GM23338 (cell line): ENCODE measurements around the gene GPA33. TPM values are rescaled to one million over a fixed set of nuclear protein-coding genes. Genes with fewer than 3 reads are reported as not detected.

Experiments
- ATAC-seq: fragments of 200-7000 bp; cut with Tn5 transposase; 3 replicates; pipeline ENCODE4 v1.9.1; 2020
- DNase-seq: peaks from one replicate; pipeline ENCODE4 v3.0.0-alpha.2; 2015; ENCODE audit warnings: low spot score
- H2AFZ ChIP-seq: fragments of 200-600 bp; sonication (generic); 2 replicates; pipeline ENCODE4 v1.8.0; 2016; ENCODE audit warnings: antibody characterized with exemption, mild to moderate bottlenecking, moderate library complexity
- H3F3A ChIP-seq: fragments of 200-600 bp; sonication (generic); replicated peaks from 2 replicates; pipeline ENCODE4 v1.8.0; 2017; ENCODE audit warnings: antibody characterized with exemption, mixed run types, low read depth
- H3K27ac ChIP-seq: fragments of 200-600 bp; sonication (generic); 2 replicates; pipeline ENCODE4 v1.6.1; 2016; ENCODE audit warnings: low read depth
- H3K27me3 ChIP-seq: fragments of 200-600 bp; sonication (generic); 2 replicates; pipeline ENCODE4 v1.8.0; 2016; ENCODE audit warnings: mild to moderate bottlenecking, mixed run types, moderate library complexity; ENCODE audit not compliant: insufficient read depth
- H3K36me3 ChIP-seq: fragments of 200-600 bp; sonication (generic); 2 replicates; pipeline ENCODE4 v1.8.0; 2016; ENCODE audit warnings: mild to moderate bottlenecking; ENCODE audit not compliant: insufficient read depth
- H3K4me1 ChIP-seq: fragments of 200-600 bp; sonication (generic); 2 replicates; pipeline ENCODE4 v1.8.0; 2016; ENCODE audit warnings: mild to moderate bottlenecking, moderate library complexity; ENCODE audit not compliant: insufficient read depth
- H3K4me2 ChIP-seq: fragments of 200-600 bp; sonication (generic); 2 replicates; pipeline ENCODE4 v1.7.1; 2017; ENCODE audit warnings: mixed run types
- H3K4me3 ChIP-seq: fragments of 200-600 bp; sonication (generic); 2 replicates; pipeline ENCODE4 v1.6.1; 2016; ENCODE audit warnings: mixed run types
- H3K79me2 ChIP-seq: fragments of 200-600 bp; sonication (generic); replicated peaks from 2 replicates; pipeline ENCODE4 v1.8.0; 2017; ENCODE audit warnings: mild to moderate bottlenecking; ENCODE audit not compliant: insufficient read depth
- H3K9me2 ChIP-seq: fragments of 200-600 bp; sonication (generic); 2 replicates; pipeline ENCODE4 v1.8.0; 2017; ENCODE audit not compliant: insufficient read depth
- H4K20me1 ChIP-seq: fragments of 200-600 bp; sonication (generic); replicated peaks from 2 replicates; pipeline ENCODE4 v1.8.0; 2017; ENCODE audit warnings: mild to moderate bottlenecking; ENCODE audit not compliant: insufficient read depth
- H3K27ac Mint-ChIP-seq: 2 replicates; pipeline ENCODE4 v1.8.0; 2020; ENCODE audit warnings: inconsistent platforms, mild to moderate bottlenecking, moderate library complexity, mixed read lengths
- H3K27me3 Mint-ChIP-seq: 3 replicates; pipeline ENCODE4 v1.8.0; 2022; ENCODE audit warnings: low read depth, mild to moderate bottlenecking, moderate library complexity, mixed read lengths, inconsistent platforms; ENCODE audit not compliant: insufficient read depth, poor library complexity
- H3K36me3 Mint-ChIP-seq: 3 replicates; pipeline ENCODE4 v1.8.0; 2021; ENCODE audit warnings: low read depth, mild to moderate bottlenecking, inconsistent platforms, moderate library complexity, mixed read lengths
- H3K4me1 Mint-ChIP-seq: 3 replicates; pipeline ENCODE4 v1.8.0; 2020; ENCODE audit warnings: mild to moderate bottlenecking, inconsistent platforms, mixed read lengths
- H3K4me3 Mint-ChIP-seq: 3 replicates; pipeline ENCODE4 v1.8.0; 2021; ENCODE audit warnings: moderate library complexity, mild to moderate bottlenecking, inconsistent platforms, mixed read lengths
- H3K9me3 Mint-ChIP-seq: 3 replicates; pipeline ENCODE4 v1.8.0; 2020; ENCODE audit warnings: moderate library complexity, mild to moderate bottlenecking, inconsistent platforms, mixed read lengths
- CREB1 ChIP-seq: fragments of 250-450 bp; sonication (Bioruptor Pico); IDR thresholded peaks from 2 replicates; pipeline ENCODE4 v1.5.0; 2020; ENCODE audit warnings: low read depth, mild to moderate bottlenecking, moderate library complexity
- EZH2 ChIP-seq: fragments of 200-600 bp; sonication (generic); IDR thresholded peaks from one replicate; pipeline ENCODE4 v1.8.0; 2017; ENCODE audit warnings: antibody characterized with exemption, mild to moderate bottlenecking, low read depth; ENCODE audit not compliant: unreplicated experiment
- EZH2phosphoT487 ChIP-seq: fragments of 200-600 bp; sonication (generic); IDR thresholded peaks from one replicate; pipeline ENCODE4 v1.8.1; 2018; ENCODE audit warnings: antibody characterized with exemption; ENCODE audit not compliant: unreplicated experiment
- JUNB ChIP-seq: IDR thresholded peaks from one replicate; pipeline ENCODE4 v1.6.1; 2016; ENCODE audit warnings: antibody characterized with exemption; ENCODE audit not compliant: unreplicated experiment
- NANOG ChIP-seq: IDR thresholded peaks from 2 replicates; pipeline ENCODE4 v1.6.1; 2016; ENCODE audit warnings: antibody characterized with exemption, borderline replicate concordance
- POLR2AphosphoS5 ChIP-seq: IDR thresholded peaks from 2 replicates; pipeline ENCODE4 v1.6.1; 2016; ENCODE audit warnings: antibody characterized with exemption, low read depth
- STAT1 ChIP-seq: IDR thresholded peaks from one replicate; pipeline ENCODE4 v1.6.1; 2016; ENCODE audit warnings: antibody characterized with exemption; ENCODE audit not compliant: unreplicated experiment
- ZNF114 ChIP-seq: fragments of 250-450 bp; sonication (Bioruptor Pico); IDR thresholded peaks from 2 replicates; pipeline ENCODE4 v1.5.0; 2020; ENCODE audit warnings: mild to moderate bottlenecking, moderate library complexity
- ZNF331 ChIP-seq: fragments of 250-450 bp; sonication (Bioruptor Pico); IDR thresholded peaks from 2 replicates; pipeline ENCODE4 v1.5.0; 2020; ENCODE audit warnings: low read depth, mild to moderate bottlenecking, moderate library complexity
- ZNF462 ChIP-seq: fragments of 250-450 bp; sonication (Bioruptor Pico); IDR thresholded peaks from 2 replicates; pipeline ENCODE4 v1.5.0; 2020; ENCODE audit warnings: mild to moderate bottlenecking, moderate library complexity
- polyA plus RNA-seq: library from polyadenylated mRNA; unstranded; fragments of >200 nt; fragmentation: Nextera tagmentation; extraction: Ambion mirVana; gene quantifications from 2 replicates; pipeline ENCODE4 v1.2.1, GENCODE V29; 2016
- total RNA-seq: library from RNA; depleted of rRNA; stranded (reverse); fragments of >200 nt; shearing (Covaris generic); gene quantifications from 2 replicates; pipeline ENCODE4 v1.2.3, GENCODE V29; 2014

GPA33 gene
- total and polyA plus RNA-seq, 2 experiments from 2014 or later = 0.10 to 0.28 TPM

GRCh38 chr1:167127236-167127635, 37.1 kb upstream of the GPA33 start (continued):
- TF ChIP-seq ZNF462 (CRISPR knock-in tag) = no peak
- no peak for TF ChIP-seq ZNF114
- no peak for TF ChIP-seq POLR2AphosphoS5
- TF ChIP-seq EZH2 = no peak
- TF ChIP-seq ZNF331 = no peak
- no peak for TF ChIP-seq STAT1

DNA sequence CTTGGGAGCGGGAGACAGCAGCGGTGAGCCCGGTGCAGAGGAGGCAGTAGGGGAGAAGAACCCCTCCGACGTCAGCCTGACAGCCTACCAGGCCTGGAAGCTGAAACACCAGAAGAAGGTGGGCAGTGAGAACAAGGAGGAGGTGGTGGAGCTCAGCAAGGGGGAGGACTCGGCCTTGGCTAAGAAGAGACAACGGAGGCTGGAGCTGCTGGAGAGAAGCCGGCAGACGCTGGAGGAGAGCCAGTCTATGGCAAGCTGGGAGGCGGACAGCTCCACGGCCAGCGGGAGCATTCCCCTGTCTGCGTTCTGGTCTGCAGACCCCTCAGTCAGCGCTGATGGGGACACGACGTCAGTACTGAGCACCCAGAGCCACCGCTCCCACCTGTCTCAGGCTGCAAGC, 36.6 kb upstream of the GPA33 start:
- Histone ChIP-seq H3K4me3 (no peak overlapping the region), H3K27me3 (no peaks in the 10 kb centered on the region), H2AFZ (no peak overlapping the region), H3K36me3 (no peaks in the 10 kb centered on the region), H3K4me2 (no peak overlapping the region), H3K9me2 (peaks cover 3% of the 10 kb centered on the region; the same call in 1 of the 2 replicates), H3K27ac (no peak overlapping the region), H3F3A (peaks cover 5% of the 10 kb centered on the region), H3K4me1 (peaks cover 15% of the 10 kb centered on the region), H4K20me1 (no peaks in the 10 kb centered on the region), H3K79me2 (no peaks in the 10 kb centered on the region)
- Mint-ChIP-seq H3K27me3 (peaks cover 12% of the 10 kb centered on the region), H3K9me3 (no peaks in the 10 kb centered on the region), H3K27ac (no peak overlapping the region), H3K4me1 (peaks cover 19% of the 10 kb centered on the region), H3K36me3 (no peaks in the 10 kb centered on the region; the same call in 2 of the 3 replicates), H3K4me3 (no peak overlapping the region)
- ATAC-seq = no peak
- no peak for DNase-seq
- no peak for TF ChIP-seq NANOG
- no peak for TF ChIP-seq ZNF462 (CRISPR knock-in tag)
- no peak for TF ChIP-seq EZH2
- TF ChIP-seq CREB1 (CRISPR knock-in tag) = no peak
- no peak for TF ChIP-seq ZNF114
- no peak for TF ChIP-seq JUNB
- no peak for TF ChIP-seq POLR2AphosphoS5
- no peak for TF ChIP-seq EZH2phosphoT487
